HEK293 (cell line): ENCODE results near the gene BOK.

Experiments
- CTCF ChIA-PET: fragments of 350-600 bp; formaldehyde crosslinking; extraction: SDS; loops from one replicate; lab custom pipeline; 2021; ENCODE audit warnings: antibody characterized with exemption; lab: Yijun Ruan, JAX
- POLR2A ChIA-PET: fragments of 300-600 bp; formaldehyde crosslinking; extraction: SDS; loops from one replicate; lab custom pipeline; 2020; ENCODE audit warnings: antibody characterized with exemption, inconsistent platforms; lab: Yijun Ruan, JAX
- H3K27ac ChIP-seq: fragments of 200-500 bp; sonication (Bioruptor generic); 2 replicates; pipeline ENCODE4 v1.5.1; 2014; ENCODE audit warnings: low read depth, low read length, control low read depth, inconsistent platforms; ENCODE audit errors: extremely low read depth
- H3K36me3 ChIP-seq, 2 experiments: fragments of 200-500 bp in 1 of 2; sonication (Bioruptor generic) in 1 of 2; 1 replicate in 1 of 2; 2 replicates in 1 of 2; pipeline ENCODE4 v1.5.1; 2014 to 2017; ENCODE audit warnings: inconsistent platforms in 2 of 2, low read length in 2 of 2; ENCODE audit not compliant: control insufficient read depth in 2 of 2, insufficient read depth in 1 of 2
- H3K4me1 ChIP-seq: fragments of 200-500 bp; sonication (Bioruptor generic); 2 replicates; pipeline ENCODE4 v1.5.1; 2014; ENCODE audit warnings: mild to moderate bottlenecking, low read length, inconsistent platforms; ENCODE audit not compliant: control insufficient read depth, insufficient read depth
- H3K4me3 ChIP-seq: 2 replicates; pipeline ENCODE4 v1.5.1; 2011; ENCODE audit warnings: low read depth, mild to moderate bottlenecking, control low read depth, low read length, moderate library complexity
- H3K9me3 ChIP-seq: fragments of 200-500 bp; sonication (Bioruptor generic); 2 replicates; pipeline ENCODE4 v1.5.1; 2014; ENCODE audit warnings: low read depth, low read length, inconsistent platforms; ENCODE audit not compliant: control insufficient read depth, insufficient read depth
- CTCF ChIP-seq: fragments of 450-650 bp; formaldehyde crosslinking; IDR thresholded peaks from 2 replicates; pipeline ENCODE4 v1.5.1; 2016; ENCODE audit warnings: missing biosample characterization, missing genetic modification characterization
- GLI4 ChIP-seq: fragments of 450-650 bp; formaldehyde crosslinking; IDR thresholded peaks from 2 replicates; pipeline ENCODE4 v1.5.1; 2016; ENCODE audit warnings: missing biosample characterization, missing genetic modification characterization
- KLF8 ChIP-seq: fragments of 450-650 bp; formaldehyde crosslinking; IDR thresholded peaks from 2 replicates; pipeline ENCODE4 v1.5.1; 2016; ENCODE audit warnings: missing biosample characterization, missing genetic modification characterization
- OVOL3 ChIP-seq: fragments of 450-650 bp; formaldehyde crosslinking; IDR thresholded peaks from 2 replicates; pipeline ENCODE4 v1.5.1; 2016; ENCODE audit warnings: missing biosample characterization, missing genetic modification characterization
- PRDM1 ChIP-seq: fragments of 450-650 bp; formaldehyde crosslinking; IDR thresholded peaks from 2 replicates; pipeline ENCODE4; 2016; ENCODE audit warnings: missing biosample characterization, missing genetic modification characterization
- SCRT2 ChIP-seq: fragments of 450-650 bp; formaldehyde crosslinking; IDR thresholded peaks from 2 replicates; pipeline ENCODE4 v1.5.1; 2016; ENCODE audit warnings: missing biosample characterization, missing genetic modification characterization
- TCF7L2 ChIP-seq: IDR thresholded peaks from 2 replicates; pipeline ENCODE4 v1.6.1; 2011; ENCODE audit warnings: low read depth, mild to moderate bottlenecking, inconsistent platforms, low read length, moderate library complexity, borderline replicate concordance
- ZBTB1 ChIP-seq: fragments of 450-650 bp; formaldehyde crosslinking; IDR thresholded peaks from 2 replicates; pipeline ENCODE4 v1.5.1; 2016; ENCODE audit warnings: missing biosample characterization, missing genetic modification characterization
- ZBTB44 ChIP-seq: fragments of 450-650 bp; IDR thresholded peaks from 2 replicates; pipeline ENCODE4 v1.5.1; 2018; ENCODE audit warnings: missing biosample characterization, mild to moderate bottlenecking, missing genetic modification characterization
- ZFP37 ChIP-seq: fragments of 450-650 bp; formaldehyde crosslinking; IDR thresholded peaks from 2 replicates; pipeline ENCODE4 v1.5.1; 2016; ENCODE audit warnings: missing biosample characterization, missing genetic modification characterization
- ZIC2 ChIP-seq: fragments of 450-650 bp; formaldehyde crosslinking; IDR thresholded peaks from 2 replicates; pipeline ENCODE4 v1.5.1; 2016; ENCODE audit warnings: missing biosample characterization, missing genetic modification characterization
- ZNF148 ChIP-seq: fragments of 450-650 bp; formaldehyde crosslinking; IDR thresholded peaks from 2 replicates; pipeline ENCODE4 v1.5.0; 2017; ENCODE audit warnings: missing biosample characterization, missing genetic modification characterization, borderline replicate concordance
- ZNF184 ChIP-seq: fragments of 450-650 bp; IDR thresholded peaks from 2 replicates; pipeline ENCODE4 v1.5.1; 2018; ENCODE audit warnings: missing biosample characterization, mild to moderate bottlenecking, missing genetic modification characterization
- ZNF24 ChIP-seq: fragments of 450-650 bp; formaldehyde crosslinking; IDR thresholded peaks from 2 replicates; pipeline ENCODE4 v1.5.1; 2016; ENCODE audit warnings: missing biosample characterization, missing genetic modification characterization
- ZNF350 ChIP-seq: fragments of 450-650 bp; formaldehyde crosslinking; IDR thresholded peaks from 2 replicates; pipeline ENCODE4 v1.5.0; 2017; ENCODE audit warnings: missing biosample characterization, mild to moderate bottlenecking, missing genetic modification characterization
- ZNF391 ChIP-seq: fragments of 450-650 bp; formaldehyde crosslinking; IDR thresholded peaks from 2 replicates; pipeline ENCODE4 v1.5.1; 2016; ENCODE audit warnings: low read depth, missing biosample characterization, missing genetic modification characterization, borderline replicate concordance
- ZNF416 ChIP-seq: fragments of 450-650 bp; formaldehyde crosslinking; IDR thresholded peaks from 2 replicates; pipeline ENCODE4 v1.5.1; 2016; ENCODE audit warnings: missing biosample characterization, missing genetic modification characterization
- ZNF473 ChIP-seq: fragments of 450-650 bp; formaldehyde crosslinking; IDR thresholded peaks from 2 replicates; pipeline ENCODE4 v1.5.1; 2017; ENCODE audit warnings: missing biosample characterization, missing genetic modification characterization
- ZNF555 ChIP-seq: fragments of 450-650 bp; formaldehyde crosslinking; conservative IDR thresholded peaks from 2 replicates; pipeline ENCODE4 v1.5.1; 2017; ENCODE audit warnings: missing biosample characterization, mild to moderate bottlenecking, missing genetic modification characterization, inconsistent platforms
- ZNF560 ChIP-seq: fragments of 450-650 bp; formaldehyde crosslinking; IDR thresholded peaks from 2 replicates; pipeline ENCODE4 v1.5.1; 2017; ENCODE audit warnings: missing biosample characterization, missing genetic modification characterization, borderline replicate concordance
- ZNF571 ChIP-seq: fragments of 450-650 bp; formaldehyde crosslinking; IDR thresholded peaks from 2 replicates; pipeline ENCODE4 v1.5.0; 2017; ENCODE audit warnings: missing biosample characterization, missing genetic modification characterization
- ZNF654 ChIP-seq: fragments of 450-650 bp; formaldehyde crosslinking; IDR thresholded peaks from 2 replicates; pipeline ENCODE4 v1.5.1; 2016; ENCODE audit warnings: low read depth, missing biosample characterization, missing genetic modification characterization
- ZNF707 ChIP-seq: fragments of 450-650 bp; formaldehyde crosslinking; IDR thresholded peaks from 2 replicates; pipeline ENCODE4 v1.5.1; 2016; ENCODE audit warnings: missing biosample characterization, missing genetic modification characterization
- ZNF792 ChIP-seq: fragments of 450-650 bp; formaldehyde crosslinking; IDR thresholded peaks from 2 replicates; pipeline ENCODE4 v1.5.1; 2016; ENCODE audit warnings: missing biosample characterization, missing genetic modification characterization

The BOK gene

GRCh38 chr2:241592126-241592845 is 33.7 kb downstream of the BOK start (continued):
- TF ChIP-seq ZNF148 (tag by site-specific recombination) (no peak), ZNF350 (no peak), SCRT2 (no peak)

GRCh38 chr2:241593271-241593670 is 34.7 kb downstream of the BOK start:
- ChIA-PET POLR2A (no interaction called here), CTCF (interaction anchor here (1.2 kb wide), 1 partner anchor 16 kb away, joined by 3 read pairs; no protein-coding TSS in a partner anchor)
- Histone ChIP-seq H3K4me3 (no peak overlapping the region), H3K9me3 (no peaks in the 10 kb centered on the region), H3K4me1 (no peaks in the 10 kb centered on the region), H3K27ac (no peak overlapping the region), H3K36me3 (peaks cover 15 to 75% of the 10 kb centered on the region in 2 experiments; a peak in 2 of 3 replicates)
- no peak for TF ChIP-seq GLI4 (tag by site-specific recombination)
- TF ChIP-seq PRDM1 (tag by site-specific recombination) = no peak
- TF ChIP-seq ZNF473 (tag by site-specific recombination) = no peak
- TF ChIP-seq ZNF571 (tag by site-specific recombination) = no peak

- CTCF ChIA-PET = interaction anchor here (0.6 to 0.8 kb wide), 4 partner anchors 40 to 204 kb away, joined by 3 read pairs; no protein-coding TSS in a partner anchor
- POLR2A ChIA-PET = interaction anchor here (0.6 kb wide), 1 partner anchor 105 kb away, joined by 5 read pairs; no protein-coding TSS in a partner anchor
- Histone ChIP-seq H3K36me3 (peaks cover 21 to 82% of the 10 kb centered on the region in 2 experiments; a peak in 2 of 3 replicates), H3K27ac (no peak overlapping the region), H3K4me3 (no peak overlapping the region), H3K9me3 (no peaks in the 10 kb centered on the region), H3K4me1 (no peaks in the 10 kb centered on the region)
- peak; percentile 36; the same call in 1 of the 2 replicates for TF ChIP-seq CTCF
- no peak for TF ChIP-seq TCF7L2
Measured at GRCh38 chr2:241595600-241596140, 37.1 kb downstream of the BOK start.

- H3K27ac ChIP-seq = no peak overlapping the region
- CTCF ChIA-PET = interaction anchor here (0.5 to 1.5 kb wide), 5 partner anchors 13 to 240 kb away, joined by 3 to 5 read pairs (median 4); no protein-coding TSS in a partner anchor
- no peaks in the 10 kb centered on the region for H3K9me3 ChIP-seq
- H3K4me3 ChIP-seq = no peak overlapping the region
- no peaks in the 10 kb centered on the region for H3K4me1 ChIP-seq
- peaks cover 26 to 80% of the 10 kb centered on the region in 2 experiments; a peak in 2 of 3 replicates for H3K36me3 ChIP-seq
- POLR2A ChIA-PET = interaction anchor here (0.5 to 1.4 kb wide), 2 partner anchors 50 to 1076 kb away, joined by 3 to 13 read pairs; no protein-coding TSS in a partner anchor
- no peak for TF ChIP-seq ZNF555
- no peak for TF ChIP-seq OVOL3 (tag by site-specific recombination)
- no peak for TF ChIP-seq ZBTB44
- TF ChIP-seq ZNF24 = no peak
- no peak for TF ChIP-seq ZNF391
- no peak for TF ChIP-seq ZNF560 (tag by site-specific recombination)
- no peak for TF ChIP-seq ZNF707 (tag by site-specific recombination)
- TF ChIP-seq ZNF416 (tag by site-specific recombination) = no peak
- no peak for TF ChIP-seq ZBTB1 (tag by site-specific recombination)
- no peak for TF ChIP-seq ZNF654 (tag by site-specific recombination)
- TF ChIP-seq ZIC2 (tag by site-specific recombination) = no peak
- TF ChIP-seq ZNF792 (tag by site-specific recombination) = no peak
- no peak for TF ChIP-seq ZNF184 (tag by site-specific recombination)
- TF ChIP-seq KLF8 (tag by site-specific recombination) = no peak
- no peak for TF ChIP-seq ZFP37 (tag by site-specific recombination)
Measured at GRCh38 chr2:241597561-241597960, 39.0 kb downstream of the BOK start.
